GM12875 (cell line): ENCODE data around the gene CDC20B.
A peak's percentile ranks its signal among the peaks of the same experiment; 100 is the strongest.

Source experiments
- H3K4me3 ChIP-seq: one replicate; pipeline ENCODE4 v1.5.1; 2011; ENCODE audit warnings: low read depth, low read length, control low read depth
- TF ChIP-seq, protein P1 (sequence below): IDR thresholded peaks from 2 replicates; pipeline ENCODE4 v1.5.1; 2011; ENCODE audit warnings: low read depth, mild to moderate bottlenecking, control low read depth, inconsistent platforms, low read length, moderate library complexity, borderline replicate concordance; ENCODE audit not compliant: insufficient read depth

The CDC20B gene, protein sequence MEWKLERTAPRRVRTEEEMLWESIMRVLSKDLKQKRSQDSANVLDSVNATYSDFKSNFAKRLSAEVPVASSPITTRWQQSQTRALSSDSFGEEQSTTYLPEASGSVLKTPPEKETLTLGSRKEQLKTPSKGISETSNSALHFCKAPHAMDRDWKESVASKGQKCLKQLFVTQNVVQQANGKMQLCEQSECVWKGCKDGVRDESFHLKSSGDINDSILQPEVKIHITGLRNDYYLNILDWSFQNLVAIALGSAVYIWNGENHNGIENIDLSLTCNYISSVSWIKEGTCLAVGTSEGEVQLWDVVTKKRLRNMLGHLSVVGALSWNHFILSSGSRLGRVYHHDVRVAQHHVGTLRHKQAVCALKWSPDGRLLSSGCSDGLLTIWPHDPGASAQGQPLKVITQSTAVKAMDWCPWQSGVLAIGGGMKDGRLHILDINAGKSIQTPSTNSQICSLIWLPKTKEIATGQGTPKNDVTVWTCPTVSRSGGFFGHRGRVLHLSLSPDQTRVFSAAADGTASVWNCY

DNA sequence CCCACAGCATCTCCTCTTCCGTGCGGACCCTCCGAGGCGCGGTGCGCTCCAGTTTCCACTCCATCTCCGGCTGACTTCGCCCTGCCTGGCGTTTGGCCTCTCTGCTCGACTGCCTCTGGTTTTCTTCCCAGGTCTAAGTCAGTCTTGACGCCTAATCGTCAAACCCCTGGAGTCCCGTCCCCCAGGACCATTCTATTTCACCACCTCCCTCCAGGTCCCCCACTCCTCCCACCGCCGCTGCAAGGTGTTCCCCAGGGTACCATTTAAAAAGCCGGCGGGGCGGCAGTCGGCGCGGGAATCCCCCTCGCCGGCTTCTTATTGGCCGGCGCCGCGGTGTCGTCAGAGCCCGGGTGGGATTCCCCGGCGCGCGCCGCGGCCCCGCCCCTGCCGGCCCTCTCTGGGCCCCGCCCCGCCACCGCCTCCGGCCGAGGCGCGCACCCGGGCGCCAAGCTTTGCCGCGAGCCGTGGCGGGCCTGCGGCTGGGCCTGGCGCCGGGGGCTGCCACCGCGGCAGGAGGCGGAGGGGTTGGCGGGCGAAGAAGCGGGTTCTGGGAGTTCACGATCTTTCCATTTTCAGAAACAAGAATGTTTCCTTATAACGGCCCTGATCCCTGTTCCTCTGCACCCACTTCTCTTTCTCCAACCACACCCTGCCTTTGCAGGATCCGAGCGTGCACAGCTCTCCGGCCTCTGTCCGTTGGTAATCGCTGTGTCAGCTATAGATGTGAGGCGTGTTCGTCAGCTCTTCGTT lies at the start of gene CDC20B:
Gene CDC20B, minus strand, starts transcription at position 241 of the 750 bp plus-strand sequence. Its CDS starts 177 bp downstream, at position 64.
- TF ChIP-seq, protein P1, sequence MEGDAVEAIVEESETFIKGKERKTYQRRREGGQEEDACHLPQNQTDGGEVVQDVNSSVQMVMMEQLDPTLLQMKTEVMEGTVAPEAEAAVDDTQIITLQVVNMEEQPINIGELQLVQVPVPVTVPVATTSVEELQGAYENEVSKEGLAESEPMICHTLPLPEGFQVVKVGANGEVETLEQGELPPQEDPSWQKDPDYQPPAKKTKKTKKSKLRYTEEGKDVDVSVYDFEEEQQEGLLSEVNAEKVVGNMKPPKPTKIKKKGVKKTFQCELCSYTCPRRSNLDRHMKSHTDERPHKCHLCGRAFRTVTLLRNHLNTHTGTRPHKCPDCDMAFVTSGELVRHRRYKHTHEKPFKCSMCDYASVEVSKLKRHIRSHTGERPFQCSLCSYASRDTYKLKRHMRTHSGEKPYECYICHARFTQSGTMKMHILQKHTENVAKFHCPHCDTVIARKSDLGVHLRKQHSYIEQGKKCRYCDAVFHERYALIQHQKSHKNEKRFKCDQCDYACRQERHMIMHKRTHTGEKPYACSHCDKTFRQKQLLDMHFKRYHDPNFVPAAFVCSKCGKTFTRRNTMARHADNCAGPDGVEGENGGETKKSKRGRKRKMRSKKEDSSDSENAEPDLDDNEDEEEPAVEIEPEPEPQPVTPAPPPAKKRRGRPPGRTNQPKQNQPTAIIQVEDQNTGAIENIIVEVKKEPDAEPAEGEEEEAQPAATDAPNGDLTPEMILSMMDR = no peak
- H3K4me3 ChIP-seq = peak within 1 kb of the TSS; percentile 34

DNA sequence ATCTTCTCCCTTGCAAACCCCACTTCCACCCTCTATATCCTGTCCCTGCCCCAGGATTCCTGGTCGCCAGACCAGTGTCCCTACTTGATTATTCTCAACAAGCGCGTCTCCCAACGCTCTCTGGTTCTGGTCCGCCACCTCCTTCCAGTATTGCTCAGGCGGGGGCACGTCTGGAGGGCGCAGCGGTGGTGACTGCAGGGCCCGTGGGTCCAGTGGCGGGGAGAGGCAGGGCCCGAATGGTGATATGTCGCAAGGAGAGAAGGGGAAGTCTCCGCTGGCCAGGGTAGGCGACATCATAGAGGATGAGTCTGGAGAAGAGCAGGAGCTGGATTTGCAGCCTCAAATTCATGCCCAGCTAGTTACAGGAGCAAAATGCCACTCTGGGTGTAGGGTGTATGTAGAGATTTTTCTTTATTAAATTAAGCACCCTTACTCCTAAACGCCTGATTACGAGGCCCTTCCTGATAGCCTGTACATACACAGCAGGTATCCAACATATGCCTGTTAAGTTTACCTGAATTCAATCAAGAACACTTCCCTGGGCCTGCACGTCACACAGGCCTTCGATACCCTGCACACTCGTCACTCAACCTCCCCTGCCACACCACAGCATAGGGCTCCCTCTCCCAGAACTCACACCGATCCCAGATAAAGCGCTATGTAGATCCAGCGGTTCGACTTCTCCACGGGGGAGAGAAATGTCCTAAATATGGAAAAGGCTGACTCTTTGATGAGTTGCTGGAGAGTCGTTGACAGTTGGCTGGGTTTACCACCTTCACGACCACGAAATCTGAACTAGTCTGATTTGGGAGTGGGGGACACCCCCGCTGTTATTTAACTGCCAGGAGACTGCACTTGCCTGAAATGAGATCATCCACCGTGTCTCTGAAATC lies 49.4 kb upstream of the CDC20B start:
- no peak overlapping the region for H3K4me3 ChIP-seq
- TF ChIP-seq, protein P1 = no peak

DNA sequence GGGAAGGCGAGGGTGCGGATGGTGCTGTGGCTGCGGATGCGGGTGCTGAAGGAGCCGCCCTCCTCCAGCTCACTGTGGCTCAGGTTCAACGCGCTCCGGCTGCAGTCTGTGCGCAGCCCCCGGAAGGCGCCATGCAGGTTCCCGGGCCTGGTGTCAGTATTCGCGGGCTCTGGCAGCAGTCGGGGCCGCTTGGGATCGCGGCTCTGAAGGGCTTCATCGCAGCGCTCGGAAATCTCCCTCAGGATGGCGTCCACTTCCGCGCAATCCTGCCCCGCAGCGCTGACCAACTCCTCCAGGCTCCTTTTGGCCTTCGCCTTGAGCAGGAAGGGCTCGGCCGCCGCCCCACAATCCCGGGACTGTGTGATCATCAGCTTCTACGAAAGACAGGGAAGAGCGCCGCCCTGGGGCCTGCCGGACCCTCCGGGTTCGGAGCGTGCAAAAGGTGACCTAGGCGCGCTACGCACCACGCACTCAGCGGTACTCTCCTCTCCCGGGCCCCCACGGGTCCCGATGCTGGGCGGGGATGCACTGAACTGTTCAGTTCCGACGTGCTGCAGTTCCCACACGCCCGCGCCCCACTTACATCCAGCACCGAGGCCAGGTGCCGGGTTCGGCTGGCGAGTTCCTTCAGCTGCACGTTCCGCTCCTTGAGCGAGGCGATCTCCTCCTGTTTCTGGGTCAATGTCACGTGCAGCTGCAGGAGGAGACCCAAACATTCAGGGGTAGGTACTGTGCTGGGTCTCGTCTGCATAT lies 47.6 kb upstream of the CDC20B start:
- TF ChIP-seq, protein P1 = no peak

DNA sequence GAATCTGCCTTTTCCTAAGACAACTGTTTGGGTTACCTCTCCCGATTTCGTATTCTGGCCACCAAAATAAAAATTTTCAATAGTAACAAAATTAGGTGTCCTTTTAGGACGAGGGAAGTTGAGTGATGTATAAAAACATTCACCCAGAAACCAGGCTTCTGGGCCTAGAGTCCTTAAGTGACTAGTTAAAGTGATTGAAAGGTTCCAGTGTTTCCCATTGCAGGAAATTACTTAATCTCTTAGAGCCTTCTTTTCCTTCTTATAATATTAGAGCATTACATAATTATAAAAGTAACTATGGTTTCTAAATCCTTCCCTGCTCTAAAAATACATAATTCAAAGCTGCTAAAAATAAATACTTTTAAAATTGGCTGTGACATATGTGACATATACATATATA lies 46.8 kb upstream of the CDC20B start:
- TF ChIP-seq, protein P1 = no peak

More for the DNA sequence above, 47.6 kb upstream of the CDC20B start:
- H3K4me3 ChIP-seq = no peak overlapping the region

DNA sequence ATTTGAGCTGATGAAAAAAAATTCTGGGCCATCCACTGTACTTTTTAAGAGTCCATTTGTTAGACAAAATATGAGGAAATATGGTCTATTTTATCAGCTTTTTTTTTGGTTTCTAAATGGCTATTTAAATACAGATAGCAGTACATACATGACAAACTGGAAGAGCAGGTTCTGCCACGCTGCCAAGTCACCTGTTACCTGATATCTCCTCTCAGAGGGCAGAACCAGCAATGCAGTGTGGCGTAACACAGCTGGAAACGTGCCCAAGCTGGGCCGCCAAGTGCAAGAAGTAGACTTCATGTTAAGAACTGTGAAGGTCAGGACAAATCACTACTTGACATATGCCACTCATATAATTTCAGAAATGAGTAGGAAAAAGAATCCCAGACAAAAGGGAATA lies 46.0 kb upstream of the CDC20B start:
- TF ChIP-seq, protein P1 = no peak

More for the DNA sequence above, 46.8 kb upstream of the CDC20B start:
- H3K4me3 ChIP-seq = no peak overlapping the region

More for the DNA sequence above, 46.0 kb upstream of the CDC20B start:
- H3K4me3 ChIP-seq = no peak overlapping the region
